Omental fat pad (tissue), 4 donors: ENCODE measurements around the gene CADPS2. TPM values are rescaled to one million over a fixed set of nuclear protein-coding genes. Genes with fewer than 3 reads are reported as not detected.
A peak's percentile ranks its signal among the peaks of the same experiment; 100 is the strongest.

Source experiments
- ATAC-seq: fragments of 150-250 bp; one replicate; pipeline ENCODE4 v1.9.1; 2016; ENCODE audit warnings: mild to moderate bottlenecking, moderate library complexity; ENCODE audit not compliant: low FRiP score
- DNase-seq: peaks from one replicate; pipeline ENCODE4 v3.0.0-alpha.2; 2019; ENCODE audit warnings: low spot score
- total RNA-seq, 4 donors: library from RNA; depleted of rRNA; stranded (reverse); fragments of >200 nt; gene quantifications; one replicate each; pipeline ENCODE4 v1.1.0, GENCODE V29; 2016
- TF ChIP-seq, protein P1 (sequence below), 3 donors: fragments of 450-650 bp; IDR thresholded peaks; one replicate each; pipeline ENCODE4 v1.5.1; 2016 to 2017; ENCODE audit warnings: antibody characterized with exemption in 3 of 3, mild to moderate bottlenecking in 3 of 3, moderate library complexity in 2 of 3

The CADPS2 gene
- total RNA-seq, 4 donors from 2014 or later: 15.3 to 41.9 (median 24.4) TPM

DNA sequence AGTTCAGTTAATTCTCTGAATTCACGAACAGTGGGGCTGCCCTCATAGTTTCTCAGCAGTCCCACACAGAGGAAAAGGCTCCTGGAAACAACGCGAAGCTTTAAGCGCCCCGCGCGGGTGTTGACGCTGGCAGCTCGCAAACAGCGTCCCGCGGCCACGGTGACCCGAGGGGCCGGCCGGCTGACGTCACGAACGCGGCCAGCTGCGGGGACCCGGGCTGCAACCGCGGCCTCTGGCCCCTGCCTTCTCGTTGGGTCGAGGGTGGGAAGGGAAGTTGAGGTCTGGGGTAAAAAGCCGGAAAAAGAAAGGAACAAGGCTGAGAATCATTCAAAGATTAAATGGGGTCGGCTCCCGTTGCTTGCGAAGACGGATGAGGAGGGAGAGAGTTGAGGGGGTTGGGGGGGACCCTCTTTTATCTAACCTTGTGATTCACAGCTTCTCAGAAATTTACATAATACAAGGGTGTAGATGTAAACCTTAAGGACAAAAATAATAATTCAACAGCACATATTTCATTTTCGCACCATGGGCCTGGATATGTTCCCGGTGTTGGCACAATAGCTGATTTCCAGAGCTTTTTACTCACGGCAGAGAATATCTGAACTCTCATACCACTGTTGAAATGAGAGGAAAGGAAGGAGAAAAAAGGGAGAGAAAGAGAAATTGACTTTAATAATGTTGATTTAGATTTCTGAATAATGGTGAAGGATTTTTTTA, 574.4 kb downstream of the CADPS2 start:
- ATAC-seq (no peak), DNase-seq (no peak)

DNA sequence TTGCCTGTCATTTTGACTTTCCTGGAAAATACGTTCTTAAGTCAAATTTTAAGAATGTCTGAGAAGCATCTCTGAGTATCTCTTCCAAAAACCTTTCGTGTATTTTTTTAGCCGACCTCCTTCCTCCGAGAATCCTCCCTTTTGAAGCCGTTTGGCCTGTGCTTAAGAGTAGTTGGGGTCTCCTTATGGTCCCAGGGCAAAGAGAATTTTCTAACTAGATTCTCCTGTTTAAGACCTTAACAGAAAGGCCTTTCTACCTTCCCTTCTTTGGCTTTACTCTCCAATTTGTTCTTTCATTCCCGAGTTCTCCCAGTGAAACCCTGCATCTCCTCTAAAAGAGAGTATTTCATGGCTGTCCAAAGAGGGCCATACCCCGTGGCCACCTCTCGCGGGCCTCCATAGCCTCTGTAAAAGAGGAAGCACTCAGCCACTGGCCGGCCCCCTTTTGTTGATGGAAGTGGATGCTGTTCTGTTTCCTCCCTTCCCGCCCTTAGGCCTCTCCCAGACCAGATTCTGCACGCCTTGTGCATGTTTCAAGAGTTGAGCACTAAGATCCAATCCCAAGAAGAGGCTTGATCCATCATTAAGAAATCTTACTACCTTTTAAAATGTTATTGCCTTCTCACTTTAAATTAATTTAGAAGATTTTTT, 575.1 kb downstream of the CADPS2 start:
- ATAC-seq (no peak), DNase-seq (no peak)
- TF ChIP-seq, protein P1, sequence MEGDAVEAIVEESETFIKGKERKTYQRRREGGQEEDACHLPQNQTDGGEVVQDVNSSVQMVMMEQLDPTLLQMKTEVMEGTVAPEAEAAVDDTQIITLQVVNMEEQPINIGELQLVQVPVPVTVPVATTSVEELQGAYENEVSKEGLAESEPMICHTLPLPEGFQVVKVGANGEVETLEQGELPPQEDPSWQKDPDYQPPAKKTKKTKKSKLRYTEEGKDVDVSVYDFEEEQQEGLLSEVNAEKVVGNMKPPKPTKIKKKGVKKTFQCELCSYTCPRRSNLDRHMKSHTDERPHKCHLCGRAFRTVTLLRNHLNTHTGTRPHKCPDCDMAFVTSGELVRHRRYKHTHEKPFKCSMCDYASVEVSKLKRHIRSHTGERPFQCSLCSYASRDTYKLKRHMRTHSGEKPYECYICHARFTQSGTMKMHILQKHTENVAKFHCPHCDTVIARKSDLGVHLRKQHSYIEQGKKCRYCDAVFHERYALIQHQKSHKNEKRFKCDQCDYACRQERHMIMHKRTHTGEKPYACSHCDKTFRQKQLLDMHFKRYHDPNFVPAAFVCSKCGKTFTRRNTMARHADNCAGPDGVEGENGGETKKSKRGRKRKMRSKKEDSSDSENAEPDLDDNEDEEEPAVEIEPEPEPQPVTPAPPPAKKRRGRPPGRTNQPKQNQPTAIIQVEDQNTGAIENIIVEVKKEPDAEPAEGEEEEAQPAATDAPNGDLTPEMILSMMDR (IDR thresholded peaks at IDR 0.05): no peak

More for the DNA sequence above, 574.4 kb downstream of the CADPS2 start:
- TF ChIP-seq, protein P1 (IDR thresholded peaks at IDR 0.05): no peak

DNA sequence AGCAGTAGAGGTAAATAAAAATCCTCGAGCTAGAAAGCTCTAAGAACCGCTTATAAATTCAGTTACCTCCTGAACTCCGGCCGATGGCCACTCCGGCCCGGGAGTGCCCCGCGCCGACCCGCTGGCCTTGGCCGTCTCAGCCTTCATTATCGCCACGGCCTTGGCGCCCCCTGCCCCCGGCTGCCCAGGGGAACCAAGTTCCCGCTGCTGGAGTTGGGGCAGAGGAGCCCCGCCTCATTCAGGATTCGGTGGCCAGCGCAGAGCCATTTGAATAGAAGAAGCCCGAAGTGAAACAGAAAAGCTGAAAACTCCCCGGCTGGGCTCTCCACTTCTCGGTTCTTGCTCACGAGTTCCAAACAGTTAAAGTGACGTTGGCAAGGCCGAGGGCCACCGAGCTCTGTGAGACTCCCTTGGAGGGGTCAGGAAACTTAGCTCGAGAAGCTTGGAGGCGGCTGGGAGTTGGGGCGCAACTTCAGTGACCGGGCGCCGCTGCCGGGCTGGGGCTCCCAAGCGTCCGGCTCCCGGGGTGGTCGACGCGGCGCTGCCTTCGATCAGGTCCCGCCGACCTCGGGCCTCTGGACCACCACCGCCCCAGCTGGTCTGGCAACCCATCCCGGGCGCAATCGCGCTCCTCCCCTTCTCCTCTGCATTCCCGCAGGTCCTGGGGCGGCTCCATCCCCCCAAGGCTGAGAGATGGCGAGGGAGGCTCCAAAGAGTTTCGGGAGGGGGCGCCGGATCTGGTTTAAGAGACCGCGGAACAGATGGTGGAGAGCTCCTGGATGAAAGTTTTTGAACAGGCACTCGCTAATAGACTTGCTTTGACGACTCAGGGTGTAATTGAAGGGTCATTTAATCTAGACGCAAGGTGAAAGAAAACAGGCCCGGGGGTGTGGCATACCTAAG, 575.9 kb downstream of the CADPS2 start:
- ATAC-seq: peak; percentile 19
- DNase-seq: no peak
- TF ChIP-seq, protein P1 (IDR thresholded peaks at IDR 0.05): no peak

DNA sequence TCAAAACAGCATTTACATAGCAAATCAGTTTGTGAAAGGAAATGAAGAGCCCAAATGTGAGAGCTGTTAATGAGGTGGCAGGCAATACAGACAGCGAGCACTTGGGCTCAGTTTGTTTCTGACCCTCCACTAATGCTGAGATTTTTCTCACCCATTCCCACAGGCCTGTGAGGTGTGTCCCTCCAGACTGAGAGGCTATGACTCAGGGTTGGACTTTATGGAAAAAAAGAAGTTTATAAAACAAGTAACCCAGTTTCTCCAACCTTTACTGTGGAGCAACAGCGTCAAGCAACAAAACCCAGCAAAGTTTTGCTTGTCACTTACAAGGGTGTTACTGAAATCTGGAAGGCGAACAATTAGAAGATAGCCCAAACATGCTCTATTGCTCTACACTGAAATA, 576.8 kb downstream of the CADPS2 start:
- ATAC-seq (no peak), DNase-seq (no peak)
- TF ChIP-seq, protein P1 (IDR thresholded peaks at IDR 0.05): no peak

DNA sequence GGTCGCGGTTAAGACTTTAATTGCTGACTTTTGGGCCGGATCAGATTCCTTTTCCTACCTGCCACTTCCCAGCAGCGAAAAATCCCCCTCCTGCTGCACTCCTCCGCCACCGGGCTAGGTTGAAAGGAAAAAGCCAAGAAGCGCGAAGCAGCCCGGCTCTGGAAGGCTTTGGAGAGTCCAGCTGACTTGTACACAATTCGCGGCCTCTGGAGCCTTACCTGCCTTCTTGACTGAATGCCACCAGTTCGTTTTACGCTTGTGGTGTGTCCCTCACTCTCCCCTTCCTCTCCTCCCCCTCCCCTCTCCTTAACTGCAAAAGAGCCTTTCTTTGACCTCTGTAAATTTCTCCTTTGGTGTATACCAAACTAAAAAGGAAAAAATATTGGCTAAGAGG, 579.0 kb downstream of the CADPS2 start:
- TF ChIP-seq, protein P1 (IDR thresholded peaks at IDR 0.05): no peak
- no peak for DNase-seq
- ATAC-seq: no peak

DNA sequence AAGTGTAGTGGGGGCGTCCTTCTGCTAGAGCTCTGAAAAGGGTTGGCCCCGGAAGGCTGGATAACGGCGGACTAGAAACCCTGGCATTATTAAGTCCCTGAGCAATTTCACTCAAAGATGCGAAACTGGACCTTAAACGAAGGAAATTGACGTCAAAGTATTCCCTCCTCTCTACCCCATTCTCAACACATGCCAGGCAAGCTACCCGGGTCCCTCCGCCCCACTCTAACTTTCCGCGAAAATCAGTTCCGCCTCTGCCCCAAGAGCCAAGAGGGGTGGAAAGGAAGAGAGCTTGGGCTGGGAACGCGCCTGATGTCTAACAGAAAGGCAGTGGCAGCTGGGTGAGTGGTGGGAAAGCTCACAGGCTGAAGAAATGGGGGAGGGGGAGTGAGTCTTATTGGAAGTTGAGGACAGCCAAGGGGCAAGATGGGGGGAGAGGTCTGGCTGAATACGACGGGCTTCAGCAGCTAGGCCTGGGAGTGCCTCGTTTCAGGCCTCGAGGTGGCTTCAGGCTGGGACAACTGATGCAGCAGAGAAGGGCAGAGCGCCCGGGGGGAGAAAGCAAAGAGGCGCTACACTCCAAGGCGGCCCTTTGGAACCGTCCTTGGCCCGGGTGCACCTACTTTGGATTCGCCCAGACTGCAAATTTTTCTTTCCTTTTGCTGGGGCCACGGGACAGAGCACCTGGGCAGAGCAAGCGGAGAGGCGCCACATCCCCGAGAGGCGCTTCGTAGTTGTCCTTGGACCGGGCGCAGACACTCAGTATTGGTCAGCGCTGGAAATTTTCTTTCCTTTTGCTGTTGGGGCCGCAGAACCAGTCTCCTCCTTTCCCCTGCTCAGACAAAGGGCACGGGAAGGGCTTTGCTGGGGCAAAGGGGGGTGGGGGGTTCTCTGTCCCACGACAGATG, 579.7 kb downstream of the CADPS2 start:
- ATAC-seq: no peak
- TF ChIP-seq, protein P1 (IDR thresholded peaks at IDR 0.05): no peak
- DNase-seq: no peak
